GM12878 (cell line): Measurements from ENCODE around the gene UNKL.

Experiments
- BHLHE40 ChIP-seq, 2 experiments: fragments of 450-650 bp in 1 of 2; IDR thresholded peaks; 2 replicates each; pipeline ENCODE4 v1.6.1; 2011 to 2017; ENCODE audit warnings: low read depth in 2 of 2, borderline replicate concordance in 1 of 2, improper control_type of control experiment in 1 of 2, low read length in 1 of 2, mild to moderate bottlenecking in 1 of 2
- CHD4 ChIP-seq: fragments of 200-600 bp; sonication (generic); IDR thresholded peaks from 2 replicates; pipeline ENCODE4 v1.6.1; 2016; ENCODE audit warnings: mild to moderate bottlenecking
- CTCF ChIP-seq, 3 experiments: IDR thresholded peaks in 2 of 3; conservative IDR thresholded peaks in 1 of 3; 2 replicates each; pipeline ENCODE4 v1.5.1; 2011; ENCODE audit warnings: low read depth in 3 of 3, low read length in 3 of 3, mild to moderate bottlenecking in 3 of 3, control low read depth in 2 of 3, moderate library complexity in 2 of 3, inconsistent platforms in 1 of 3, mixed read lengths in 1 of 3; ENCODE audit not compliant: control insufficient read depth in 2 of 3, insufficient read depth in 1 of 3; ENCODE audit errors: extremely low read depth in 1 of 3
- FOXM1 ChIP-seq: IDR thresholded peaks from 2 replicates; pipeline ENCODE4 v1.6.1; 2012; ENCODE audit warnings: low read depth, mild to moderate bottlenecking, inconsistent platforms, low read length, moderate library complexity
- MXI1 ChIP-seq: fragments of 150-350 bp; IDR thresholded peaks from 2 replicates; pipeline ENCODE4 v1.6.1; 2011; ENCODE audit warnings: low read depth, mild to moderate bottlenecking, inconsistent platforms, low read length, improper control_type of control experiment
- NRF1 ChIP-seq: conservative IDR thresholded peaks from 2 replicates; pipeline ENCODE4 v1.6.1; 2011; ENCODE audit warnings: mild to moderate bottlenecking, low read depth, low read length, improper control_type of control experiment
- POLR2AphosphoS5 ChIP-seq: IDR thresholded peaks from 2 replicates; pipeline ENCODE4 v1.6.1; 2011; ENCODE audit warnings: mild to moderate bottlenecking, low read length, inconsistent platforms
- RBBP5 ChIP-seq: fragments of 200-600 bp; sonication (generic); conservative IDR thresholded peaks from 2 replicates; pipeline ENCODE4 v1.6.1; 2016
- SUZ12 ChIP-seq: fragments of 200-600 bp; sonication (generic); IDR thresholded peaks from one replicate; pipeline ENCODE4 v1.6.1; 2018; ENCODE audit warnings: antibody characterized with exemption, mild to moderate bottlenecking; ENCODE audit not compliant: unreplicated experiment
- YY1 ChIP-seq: IDR thresholded peaks from 2 replicates; pipeline ENCODE4 v1.6.1; 2011; ENCODE audit warnings: low read depth, mild to moderate bottlenecking, low read length
- ZNF207 ChIP-seq: fragments of 450-650 bp; IDR thresholded peaks from 2 replicates; pipeline ENCODE4 v1.6.1; 2014; ENCODE audit warnings: antibody characterized with exemption, mild to moderate bottlenecking, borderline replicate concordance

DNA sequence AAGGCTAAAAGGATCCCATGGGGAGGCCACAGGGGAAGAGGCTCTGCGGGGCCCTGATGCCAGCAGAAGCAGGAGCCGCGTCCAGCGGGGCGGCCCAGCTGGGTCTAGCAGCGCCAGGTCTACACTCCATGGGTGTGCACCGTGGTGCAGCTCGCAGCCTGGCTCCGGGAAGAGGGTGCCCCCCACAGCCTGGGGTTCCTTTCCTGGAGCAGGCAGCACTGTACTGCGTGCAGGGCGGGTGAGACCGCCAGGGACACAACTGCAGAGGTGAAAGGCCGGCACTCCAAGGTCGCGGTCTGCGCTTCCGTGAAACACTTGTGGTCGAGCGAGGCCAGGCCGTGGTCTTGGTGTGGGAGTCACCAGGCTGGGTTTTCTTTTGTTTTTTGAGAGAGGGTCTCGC is 36.3 kb upstream of the UNKL start:
- TF ChIP-seq YY1 (no peak), RBBP5 (no peak), NRF1 (no peak), BHLHE40 (IDR thresholded peaks at IDR 0.05; ENCODE audit: borderline replicate concordance in 1 of 2, low read depth in 2 of 2, low read length in 1 of 2) (no peak), POLR2AphosphoS5 (no peak), CTCF (IDR thresholded peaks at IDR 0.05 in 2 of 3, conservative IDR thresholded peaks at IDR 0.05 in 1 of 3; ENCODE audit: control insufficient read depth in 2 of 3, extremely low read depth in 1 of 3, insufficient read depth in 1 of 3, low read depth in 3 of 3, low read length in 3 of 3) (no peak), FOXM1 (no peak), CHD4 (no peak), SUZ12 (no peak), ZNF207 (no peak), MXI1 (no peak)
